Neural cell (in vitro differentiated cells): ENCODE results near the gene POU4F3. TPM values are rescaled to one million over a fixed set of nuclear protein-coding genes. Genes with fewer than 3 reads are reported as not detected.

Experiments
- H2AFZ ChIP-seq: fragments of 200-600, 300-800 bp; sonication (generic), shearing (Covaris generic); 2 replicates; pipeline ENCODE4 v1.6.0; 2014; ENCODE audit warnings: low read depth, mild to moderate bottlenecking, antibody characterized with exemption, low read length, moderate library complexity
- H3F3A ChIP-seq: fragments of 200-600 bp; shearing (Covaris generic); 2 replicates; pipeline ENCODE4 v1.6.1; 2016; ENCODE audit warnings: mild to moderate bottlenecking, moderate library complexity, mixed read lengths, antibody characterized with exemption, low read length; ENCODE audit not compliant: insufficient read depth, poor library complexity, severe bottlenecking
- H3K27ac ChIP-seq: fragments of 200-600, 300-800 bp; sonication (generic), shearing (Covaris generic); 2 replicates; pipeline ENCODE4 v1.5.1; 2014; ENCODE audit warnings: mild to moderate bottlenecking, low read length, moderate library complexity
- H3K27me3 ChIP-seq: fragments of 300-800, 200-600 bp; sonication (generic), shearing (Covaris generic); 2 replicates; pipeline ENCODE4 v1.6.0; 2014; ENCODE audit warnings: mild to moderate bottlenecking, low read depth, low read length, moderate library complexity; ENCODE audit not compliant: insufficient read depth
- H3K36me3 ChIP-seq: fragments of 300-800, 200-600 bp; sonication (generic), shearing (Covaris generic); 2 replicates; pipeline ENCODE4 v1.5.1; 2014; ENCODE audit warnings: mild to moderate bottlenecking, antibody characterized with exemption, low read length, moderate library complexity; ENCODE audit not compliant: insufficient read depth
- H3K4me2 ChIP-seq: fragments of 300-800, 200-600 bp; sonication (generic), shearing (Covaris generic); 2 replicates; pipeline ENCODE4 v1.6.0; 2014; ENCODE audit warnings: mild to moderate bottlenecking, low read length
- H3K4me3 ChIP-seq: fragments of 300-800, 200-600 bp; sonication (generic), shearing (Covaris generic); 2 replicates; pipeline ENCODE4 v1.5.1; 2014; ENCODE audit warnings: mild to moderate bottlenecking, low read length, moderate library complexity
- H3K79me2 ChIP-seq: fragments of 200-600 bp; shearing (Covaris generic); replicated peaks from 2 replicates; pipeline ENCODE4 v1.6.0; 2014; ENCODE audit warnings: mild to moderate bottlenecking, low read length, moderate library complexity; ENCODE audit not compliant: insufficient read depth
- H3K9ac ChIP-seq: fragments of 300-800, 200-600 bp; sonication (generic), shearing (Covaris generic); 2 replicates; pipeline ENCODE4 v1.6.1; 2016; ENCODE audit warnings: mild to moderate bottlenecking, low read length, mixed read lengths
- H3K9me2 ChIP-seq: fragments of 200-600 bp; shearing (Covaris generic); 2 replicates; pipeline ENCODE4 v1.6.1; 2016; ENCODE audit warnings: mild to moderate bottlenecking, low read length, mixed read lengths; ENCODE audit not compliant: insufficient read depth
- H3K9me3 ChIP-seq: fragments of 200-600, 300-800 bp; sonication (generic), shearing (Covaris generic); 2 replicates; pipeline ENCODE4 v1.6.1; 2016; ENCODE audit warnings: mild to moderate bottlenecking, mixed run types, low read length, moderate library complexity, mixed read lengths
- H4K20me1 ChIP-seq: fragments of 200-600 bp; shearing (Covaris generic); 2 replicates; pipeline ENCODE4 v1.6.1; 2016; ENCODE audit warnings: mild to moderate bottlenecking, mixed run types; ENCODE audit not compliant: insufficient read depth
- EP300 ChIP-seq: fragments of 450-650 bp; conservative IDR thresholded peaks from 2 replicates; pipeline ENCODE4 v1.6.1; 2014; ENCODE audit warnings: antibody characterized with exemption, mild to moderate bottlenecking, moderate library complexity; ENCODE audit not compliant: poor library complexity, severe bottlenecking
- EZH2 ChIP-seq: fragments of 200-600, 300-800 bp; shearing (Covaris generic), sonication (generic); IDR thresholded peaks from 2 replicates; pipeline ENCODE4 v1.6.1; 2014; ENCODE audit warnings: antibody characterized with exemption, low read length, borderline replicate concordance, mild to moderate bottlenecking; ENCODE audit not compliant: insufficient read depth, poor library complexity, severe bottlenecking
- MXI1 ChIP-seq: fragments of 450-650 bp; conservative IDR thresholded peaks from 2 replicates; pipeline ENCODE4 v1.6.1; 2014; ENCODE audit warnings: antibody characterized with exemption, mild to moderate bottlenecking; ENCODE audit not compliant: poor library complexity, severe bottlenecking
- POLR2AphosphoS5 ChIP-seq: IDR thresholded peaks from 2 replicates; pipeline ENCODE4 v1.6.1; 2012
- RAD21 ChIP-seq: fragments of 450-650 bp; conservative IDR thresholded peaks from 2 replicates; pipeline ENCODE4 v1.6.1; 2014; ENCODE audit warnings: antibody characterized with exemption, mild to moderate bottlenecking, moderate library complexity
- SMC3 ChIP-seq: fragments of 450-650 bp; conservative IDR thresholded peaks from 2 replicates; pipeline ENCODE4 v1.6.1; 2014; ENCODE audit warnings: antibody characterized with exemption, mild to moderate bottlenecking, moderate library complexity; ENCODE audit not compliant: poor library complexity
- TAF1 ChIP-seq: IDR thresholded peaks from 2 replicates; pipeline ENCODE4 v1.6.1; 2012; ENCODE audit warnings: low read depth
- polyA plus RNA-seq: library from polyadenylated mRNA; depleted of rRNA; stranded (reverse); fragments of >200 nt; gene quantifications from 2 replicates; pipeline ENCODE4 v1.2.3, GENCODE V29; 2014
- TF ChIP-seq, protein P1 (sequence below): fragments of 450-650 bp; IDR thresholded peaks from 2 replicates; pipeline ENCODE4 v1.5.1; 2014; ENCODE audit warnings: antibody characterized with exemption, mild to moderate bottlenecking, moderate library complexity; ENCODE audit not compliant: poor library complexity, severe bottlenecking
- TF ChIP-seq, protein P2 (sequence below): IDR thresholded peaks from 2 replicates; pipeline ENCODE4 v1.6.1; 2012; ENCODE audit warnings: borderline replicate concordance

The POU4F3 gene
- polyA plus RNA-seq, 1 donor from 2014 or later: 0.15 TPM

DNA sequence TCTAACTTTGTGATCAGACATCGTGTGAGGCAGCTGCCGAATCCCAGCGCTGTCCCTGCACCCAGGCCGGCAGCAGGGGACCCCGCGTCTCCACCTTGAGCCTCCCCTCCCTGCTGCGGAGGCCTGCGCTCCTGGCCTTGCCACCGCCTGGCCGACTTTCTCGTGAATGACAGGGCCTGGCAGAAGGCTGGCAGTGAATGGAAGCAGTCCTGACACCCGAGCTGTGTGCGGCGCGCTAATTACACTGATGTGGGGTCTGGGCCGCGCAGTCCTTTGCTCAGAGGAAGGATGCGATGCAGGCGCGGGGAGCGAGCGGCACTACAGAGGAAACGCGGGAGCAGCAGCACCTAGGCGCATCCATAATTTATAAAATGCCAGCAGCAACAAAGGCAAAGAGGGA lies 40.3 kb downstream of the POU4F3 start:
- Histone ChIP-seq H3K9me2 (no peaks in the 10 kb centered on the region), H3K36me3 (no peaks in the 10 kb centered on the region), H3K4me2 (no peak overlapping the region), H3K79me2 (no peaks in the 10 kb centered on the region), H4K20me1 (no peaks in the 10 kb centered on the region), H2AFZ (no peak overlapping the region), H3K4me3 (no peak overlapping the region), H3K9ac (no peak overlapping the region), H3K27me3 (no peaks in the 10 kb centered on the region), H3K27ac (no peak overlapping the region), H3F3A (no peaks in the 10 kb centered on the region), H3K9me3 (no peaks in the 10 kb centered on the region)
- TF ChIP-seq, protein P1, sequence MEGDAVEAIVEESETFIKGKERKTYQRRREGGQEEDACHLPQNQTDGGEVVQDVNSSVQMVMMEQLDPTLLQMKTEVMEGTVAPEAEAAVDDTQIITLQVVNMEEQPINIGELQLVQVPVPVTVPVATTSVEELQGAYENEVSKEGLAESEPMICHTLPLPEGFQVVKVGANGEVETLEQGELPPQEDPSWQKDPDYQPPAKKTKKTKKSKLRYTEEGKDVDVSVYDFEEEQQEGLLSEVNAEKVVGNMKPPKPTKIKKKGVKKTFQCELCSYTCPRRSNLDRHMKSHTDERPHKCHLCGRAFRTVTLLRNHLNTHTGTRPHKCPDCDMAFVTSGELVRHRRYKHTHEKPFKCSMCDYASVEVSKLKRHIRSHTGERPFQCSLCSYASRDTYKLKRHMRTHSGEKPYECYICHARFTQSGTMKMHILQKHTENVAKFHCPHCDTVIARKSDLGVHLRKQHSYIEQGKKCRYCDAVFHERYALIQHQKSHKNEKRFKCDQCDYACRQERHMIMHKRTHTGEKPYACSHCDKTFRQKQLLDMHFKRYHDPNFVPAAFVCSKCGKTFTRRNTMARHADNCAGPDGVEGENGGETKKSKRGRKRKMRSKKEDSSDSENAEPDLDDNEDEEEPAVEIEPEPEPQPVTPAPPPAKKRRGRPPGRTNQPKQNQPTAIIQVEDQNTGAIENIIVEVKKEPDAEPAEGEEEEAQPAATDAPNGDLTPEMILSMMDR: no peak
- TF ChIP-seq SMC3 (no peak), EP300 (no peak), TAF1 (no peak), MXI1 (no peak), EZH2 (no peak), RAD21 (no peak), POLR2AphosphoS5 (no peak)
- TF ChIP-seq, protein P2, sequence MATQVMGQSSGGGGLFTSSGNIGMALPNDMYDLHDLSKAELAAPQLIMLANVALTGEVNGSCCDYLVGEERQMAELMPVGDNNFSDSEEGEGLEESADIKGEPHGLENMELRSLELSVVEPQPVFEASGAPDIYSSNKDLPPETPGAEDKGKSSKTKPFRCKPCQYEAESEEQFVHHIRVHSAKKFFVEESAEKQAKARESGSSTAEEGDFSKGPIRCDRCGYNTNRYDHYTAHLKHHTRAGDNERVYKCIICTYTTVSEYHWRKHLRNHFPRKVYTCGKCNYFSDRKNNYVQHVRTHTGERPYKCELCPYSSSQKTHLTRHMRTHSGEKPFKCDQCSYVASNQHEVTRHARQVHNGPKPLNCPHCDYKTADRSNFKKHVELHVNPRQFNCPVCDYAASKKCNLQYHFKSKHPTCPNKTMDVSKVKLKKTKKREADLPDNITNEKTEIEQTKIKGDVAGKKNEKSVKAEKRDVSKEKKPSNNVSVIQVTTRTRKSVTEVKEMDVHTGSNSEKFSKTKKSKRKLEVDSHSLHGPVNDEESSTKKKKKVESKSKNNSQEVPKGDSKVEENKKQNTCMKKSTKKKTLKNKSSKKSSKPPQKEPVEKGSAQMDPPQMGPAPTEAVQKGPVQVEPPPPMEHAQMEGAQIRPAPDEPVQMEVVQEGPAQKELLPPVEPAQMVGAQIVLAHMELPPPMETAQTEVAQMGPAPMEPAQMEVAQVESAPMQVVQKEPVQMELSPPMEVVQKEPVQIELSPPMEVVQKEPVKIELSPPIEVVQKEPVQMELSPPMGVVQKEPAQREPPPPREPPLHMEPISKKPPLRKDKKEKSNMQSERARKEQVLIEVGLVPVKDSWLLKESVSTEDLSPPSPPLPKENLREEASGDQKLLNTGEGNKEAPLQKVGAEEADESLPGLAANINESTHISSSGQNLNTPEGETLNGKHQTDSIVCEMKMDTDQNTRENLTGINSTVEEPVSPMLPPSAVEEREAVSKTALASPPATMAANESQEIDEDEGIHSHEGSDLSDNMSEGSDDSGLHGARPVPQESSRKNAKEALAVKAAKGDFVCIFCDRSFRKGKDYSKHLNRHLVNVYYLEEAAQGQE: no peak

DNA sequence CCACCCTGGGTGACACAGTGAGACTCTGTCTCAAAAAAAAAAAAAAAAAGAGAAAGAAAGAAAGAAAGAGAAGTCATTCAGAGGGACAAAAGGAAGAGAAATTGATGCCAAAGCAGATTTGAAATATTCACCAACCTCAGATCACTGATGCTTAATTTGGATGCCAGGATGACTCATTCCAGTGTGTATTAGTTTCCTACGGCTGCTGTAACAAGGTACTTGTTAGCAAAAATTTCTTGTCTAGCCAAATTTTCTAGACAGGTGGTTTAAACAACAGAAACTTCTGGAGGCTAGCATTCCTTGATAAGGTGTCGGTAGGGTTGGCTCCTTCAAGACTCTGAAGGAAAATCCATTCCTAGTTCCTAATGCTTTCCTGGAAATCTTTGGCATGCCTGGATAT lies 42.1 kb downstream of the POU4F3 start:
- no peaks in the 10 kb centered on the region for H3K9me2 ChIP-seq
- TF ChIP-seq TAF1: no peak
- TF ChIP-seq EZH2: no peak
- TF ChIP-seq SMC3: no peak
- no peak for TF ChIP-seq RAD21
- no peak for TF ChIP-seq EP300
- TF ChIP-seq, protein P2: no peak
- TF ChIP-seq POLR2AphosphoS5: no peak
- TF ChIP-seq, protein P1: no peak
- no peak for TF ChIP-seq MXI1
- H3K4me3 ChIP-seq: no peak overlapping the region
- no peak overlapping the region for H3K9ac ChIP-seq
- H3F3A ChIP-seq: no peaks in the 10 kb centered on the region
- H3K4me2 ChIP-seq: no peak overlapping the region
- no peaks in the 10 kb centered on the region for H3K9me3 ChIP-seq
- H3K79me2 ChIP-seq: no peaks in the 10 kb centered on the region
- no peak overlapping the region for H3K27ac ChIP-seq
- H3K27me3 ChIP-seq: no peaks in the 10 kb centered on the region
- no peaks in the 10 kb centered on the region for H4K20me1 ChIP-seq
- H2AFZ ChIP-seq: no peak overlapping the region
- H3K36me3 ChIP-seq: no peaks in the 10 kb centered on the region
